Measurements from ENCODE around the gene ADAMTSL1. TPM values are rescaled to one million over a fixed set of nuclear protein-coding genes. Genes with fewer than 3 reads are reported as not detected.

ADAMTSL1 gene
- total and polyA plus RNA-seq, 4 donors, result 0.31 to 3.4 (median 1.9) TPM

DNA sequence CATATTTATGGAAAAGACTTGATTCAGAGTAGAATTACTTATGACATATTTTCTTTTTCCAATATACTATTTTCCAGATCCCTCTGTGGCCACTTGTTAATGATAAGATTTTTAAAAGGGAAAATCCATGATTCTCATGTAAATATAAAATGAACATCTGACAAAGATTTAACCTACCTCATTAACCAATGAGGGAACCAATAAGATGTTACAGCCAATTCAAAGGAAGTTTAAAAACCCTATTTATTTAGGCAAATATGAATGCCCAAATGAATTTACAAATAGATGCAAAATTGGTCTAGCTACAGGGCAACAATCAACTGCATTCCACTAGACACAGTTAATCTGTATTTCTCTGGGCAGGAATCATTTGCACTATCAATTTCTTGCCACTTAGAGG is 226.8 kb downstream of the ADAMTSL1 start:
- no peaks in the 10 kb centered on the region for H3K9me3 ChIP-seq (ENCODE audit: control insufficient read depth in 4 of 4, low read length in 3 of 4)
- no peak overlapping the region for H3K27ac ChIP-seq (ENCODE audit: low read depth in 1 of 2, low read length in 2 of 2)
- no peaks in the 10 kb centered on the region for H3K36me3 ChIP-seq (ENCODE audit: control insufficient read depth in 4 of 4, insufficient read depth in 3 of 4, low read depth in 1 of 4, low read length in 3 of 4)
- no peaks in the 10 kb centered on the region for H3K27me3 ChIP-seq (ENCODE audit: control insufficient read depth in 4 of 4, insufficient read depth in 4 of 4, low read length in 3 of 4)
- no peak for DNase-seq (ENCODE audit: low spot score)
- H3K9ac ChIP-seq (ENCODE audit: low read depth in 1 of 2, low read length in 2 of 2), result no peak overlapping the region
- H3K4me1 ChIP-seq (ENCODE audit: control insufficient read depth in 4 of 4, insufficient read depth in 4 of 4, low read length in 3 of 4), result peaks cover 0 to 5% (median 0%) of the 10 kb centered on the region in 4 donors
- H3K4me3 ChIP-seq (ENCODE audit: low read depth in 1 of 3, low read length in 3 of 3), result no peak overlapping the region
- no peak for TF ChIP-seq HNF4G (IDR thresholded peaks at IDR 0.05)
- TF ChIP-seq HNF4A (conservative IDR thresholded peaks at IDR 0.05), result no peak
- TF ChIP-seq NR2F2 (IDR thresholded peaks at IDR 0.05), result no peak
- no peak for TF ChIP-seq FOXA2 (IDR thresholded peaks at IDR 0.05)
- TF ChIP-seq YY1 (IDR thresholded peaks at IDR 0.05), result no peak
- TF ChIP-seq, protein P1, sequence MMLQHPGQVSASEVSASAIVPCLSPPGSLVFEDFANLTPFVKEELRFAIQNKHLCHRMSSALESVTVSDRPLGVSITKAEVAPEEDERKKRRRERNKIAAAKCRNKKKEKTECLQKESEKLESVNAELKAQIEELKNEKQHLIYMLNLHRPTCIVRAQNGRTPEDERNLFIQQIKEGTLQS (IDR thresholded peaks at IDR 0.05), result no peak
- no peak for TF ChIP-seq JUND (IDR thresholded peaks at IDR 0.05)
- TF ChIP-seq, protein P2, sequence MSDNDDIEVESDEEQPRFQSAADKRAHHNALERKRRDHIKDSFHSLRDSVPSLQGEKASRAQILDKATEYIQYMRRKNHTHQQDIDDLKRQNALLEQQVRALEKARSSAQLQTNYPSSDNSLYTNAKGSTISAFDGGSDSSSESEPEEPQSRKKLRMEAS (IDR thresholded peaks at IDR 0.05), result no peak
- no peak for TF ChIP-seq SP1 (IDR thresholded peaks at IDR 0.05)
- TF ChIP-seq GABPA (IDR thresholded peaks at IDR 0.05 in 1 of 2, conservative IDR thresholded peaks at IDR 0.05 in 1 of 2), result no peak
- TF ChIP-seq, protein P3, sequence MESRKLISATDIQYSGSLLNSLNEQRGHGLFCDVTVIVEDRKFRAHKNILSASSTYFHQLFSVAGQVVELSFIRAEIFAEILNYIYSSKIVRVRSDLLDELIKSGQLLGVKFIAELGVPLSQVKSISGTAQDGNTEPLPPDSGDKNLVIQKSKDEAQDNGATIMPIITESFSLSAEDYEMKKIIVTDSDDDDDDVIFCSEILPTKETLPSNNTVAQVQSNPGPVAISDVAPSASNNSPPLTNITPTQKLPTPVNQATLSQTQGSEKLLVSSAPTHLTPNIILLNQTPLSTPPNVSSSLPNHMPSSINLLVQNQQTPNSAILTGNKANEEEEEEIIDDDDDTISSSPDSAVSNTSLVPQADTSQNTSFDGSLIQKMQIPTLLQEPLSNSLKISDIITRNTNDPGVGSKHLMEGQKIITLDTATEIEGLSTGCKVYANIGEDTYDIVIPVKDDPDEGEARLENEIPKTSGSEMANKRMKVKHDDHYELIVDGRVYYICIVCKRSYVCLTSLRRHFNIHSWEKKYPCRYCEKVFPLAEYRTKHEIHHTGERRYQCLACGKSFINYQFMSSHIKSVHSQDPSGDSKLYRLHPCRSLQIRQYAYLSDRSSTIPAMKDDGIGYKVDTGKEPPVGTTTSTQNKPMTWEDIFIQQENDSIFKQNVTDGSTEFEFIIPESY (IDR thresholded peaks at IDR 0.05), result no peak

DNA sequence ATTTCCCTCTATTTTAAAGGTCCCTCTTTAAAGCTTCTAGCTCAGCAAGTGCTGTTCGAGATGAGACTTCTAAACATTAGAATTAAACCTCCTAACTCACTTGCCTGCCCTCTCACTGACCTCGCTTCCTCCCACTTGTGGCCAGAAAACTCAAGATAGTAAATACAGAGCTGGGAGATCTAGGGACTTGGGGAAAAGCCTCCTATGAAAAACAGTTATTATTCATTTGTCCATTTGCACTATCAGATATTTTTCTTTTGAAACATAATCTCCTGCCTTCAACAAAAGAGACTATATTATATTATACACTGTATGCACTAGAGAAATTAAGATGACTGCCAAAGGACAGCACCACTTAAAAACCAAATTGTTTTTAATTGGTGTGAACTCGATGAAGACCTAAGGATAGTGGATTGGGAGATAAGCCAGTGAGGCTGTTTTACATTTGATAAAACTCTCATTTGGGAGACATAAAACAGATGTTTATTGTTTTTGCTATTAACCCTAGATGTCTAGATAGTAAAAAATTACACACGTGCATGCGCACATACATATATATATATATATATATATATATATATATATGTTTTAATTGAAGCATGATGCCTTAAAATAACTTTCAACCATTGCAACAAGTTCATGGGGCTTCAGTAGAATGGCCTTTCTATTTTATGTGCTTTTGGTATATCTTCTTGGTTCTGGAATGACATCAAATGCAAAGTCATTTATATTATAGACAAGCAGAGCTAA is 229.4 kb downstream of the ADAMTSL1 start:
- Histone ChIP-seq H3K9ac (ENCODE audit: low read depth in 1 of 2, low read length in 2 of 2) (no peak overlapping the region), H3K4me1 (ENCODE audit: control insufficient read depth in 4 of 4, insufficient read depth in 4 of 4, low read length in 3 of 4) (peaks cover 0 to 6% (median 2%) of the 10 kb centered on the region in 4 donors), H3K27ac (ENCODE audit: low read depth in 1 of 2, low read length in 2 of 2) (no peak overlapping the region), H3K9me3 (ENCODE audit: control insufficient read depth in 4 of 4, low read length in 3 of 4) (no peaks in the 10 kb centered on the region), H3K36me3 (ENCODE audit: control insufficient read depth in 4 of 4, insufficient read depth in 3 of 4, low read depth in 1 of 4, low read length in 3 of 4) (no peaks in the 10 kb centered on the region), H3K4me3 (ENCODE audit: low read depth in 1 of 3, low read length in 3 of 3) (no peak overlapping the region), H3K27me3 (ENCODE audit: control insufficient read depth in 4 of 4, insufficient read depth in 4 of 4, low read length in 3 of 4) (no peaks in the 10 kb centered on the region)
- no peak for DNase-seq (ENCODE audit: low spot score)
- TF ChIP-seq SP1 (IDR thresholded peaks at IDR 0.05), result no peak
- TF ChIP-seq, protein P1 (IDR thresholded peaks at IDR 0.05), result no peak
- TF ChIP-seq RXRA (IDR thresholded peaks at IDR 0.05), result no peak
- TF ChIP-seq, protein P4, sequence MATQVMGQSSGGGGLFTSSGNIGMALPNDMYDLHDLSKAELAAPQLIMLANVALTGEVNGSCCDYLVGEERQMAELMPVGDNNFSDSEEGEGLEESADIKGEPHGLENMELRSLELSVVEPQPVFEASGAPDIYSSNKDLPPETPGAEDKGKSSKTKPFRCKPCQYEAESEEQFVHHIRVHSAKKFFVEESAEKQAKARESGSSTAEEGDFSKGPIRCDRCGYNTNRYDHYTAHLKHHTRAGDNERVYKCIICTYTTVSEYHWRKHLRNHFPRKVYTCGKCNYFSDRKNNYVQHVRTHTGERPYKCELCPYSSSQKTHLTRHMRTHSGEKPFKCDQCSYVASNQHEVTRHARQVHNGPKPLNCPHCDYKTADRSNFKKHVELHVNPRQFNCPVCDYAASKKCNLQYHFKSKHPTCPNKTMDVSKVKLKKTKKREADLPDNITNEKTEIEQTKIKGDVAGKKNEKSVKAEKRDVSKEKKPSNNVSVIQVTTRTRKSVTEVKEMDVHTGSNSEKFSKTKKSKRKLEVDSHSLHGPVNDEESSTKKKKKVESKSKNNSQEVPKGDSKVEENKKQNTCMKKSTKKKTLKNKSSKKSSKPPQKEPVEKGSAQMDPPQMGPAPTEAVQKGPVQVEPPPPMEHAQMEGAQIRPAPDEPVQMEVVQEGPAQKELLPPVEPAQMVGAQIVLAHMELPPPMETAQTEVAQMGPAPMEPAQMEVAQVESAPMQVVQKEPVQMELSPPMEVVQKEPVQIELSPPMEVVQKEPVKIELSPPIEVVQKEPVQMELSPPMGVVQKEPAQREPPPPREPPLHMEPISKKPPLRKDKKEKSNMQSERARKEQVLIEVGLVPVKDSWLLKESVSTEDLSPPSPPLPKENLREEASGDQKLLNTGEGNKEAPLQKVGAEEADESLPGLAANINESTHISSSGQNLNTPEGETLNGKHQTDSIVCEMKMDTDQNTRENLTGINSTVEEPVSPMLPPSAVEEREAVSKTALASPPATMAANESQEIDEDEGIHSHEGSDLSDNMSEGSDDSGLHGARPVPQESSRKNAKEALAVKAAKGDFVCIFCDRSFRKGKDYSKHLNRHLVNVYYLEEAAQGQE (IDR thresholded peaks at IDR 0.05), result no peak
- no peak for TF ChIP-seq EGR1 (IDR thresholded peaks at IDR 0.05; ENCODE audit: low read depth in 2 of 2)
- TF ChIP-seq YY1 (IDR thresholded peaks at IDR 0.05), result no peak
- TF ChIP-seq, protein P3 (IDR thresholded peaks at IDR 0.05), result no peak
- TF ChIP-seq GABPA (IDR thresholded peaks at IDR 0.05 in 1 of 2, conservative IDR thresholded peaks at IDR 0.05 in 1 of 2), result no peak
- TF ChIP-seq NR2F2 (IDR thresholded peaks at IDR 0.05), result no peak
- TF ChIP-seq, protein P5, sequence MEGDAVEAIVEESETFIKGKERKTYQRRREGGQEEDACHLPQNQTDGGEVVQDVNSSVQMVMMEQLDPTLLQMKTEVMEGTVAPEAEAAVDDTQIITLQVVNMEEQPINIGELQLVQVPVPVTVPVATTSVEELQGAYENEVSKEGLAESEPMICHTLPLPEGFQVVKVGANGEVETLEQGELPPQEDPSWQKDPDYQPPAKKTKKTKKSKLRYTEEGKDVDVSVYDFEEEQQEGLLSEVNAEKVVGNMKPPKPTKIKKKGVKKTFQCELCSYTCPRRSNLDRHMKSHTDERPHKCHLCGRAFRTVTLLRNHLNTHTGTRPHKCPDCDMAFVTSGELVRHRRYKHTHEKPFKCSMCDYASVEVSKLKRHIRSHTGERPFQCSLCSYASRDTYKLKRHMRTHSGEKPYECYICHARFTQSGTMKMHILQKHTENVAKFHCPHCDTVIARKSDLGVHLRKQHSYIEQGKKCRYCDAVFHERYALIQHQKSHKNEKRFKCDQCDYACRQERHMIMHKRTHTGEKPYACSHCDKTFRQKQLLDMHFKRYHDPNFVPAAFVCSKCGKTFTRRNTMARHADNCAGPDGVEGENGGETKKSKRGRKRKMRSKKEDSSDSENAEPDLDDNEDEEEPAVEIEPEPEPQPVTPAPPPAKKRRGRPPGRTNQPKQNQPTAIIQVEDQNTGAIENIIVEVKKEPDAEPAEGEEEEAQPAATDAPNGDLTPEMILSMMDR (IDR thresholded peaks at IDR 0.05; ENCODE audit: low read depth, low read length, missing input control), result no peak
- no peak for TF ChIP-seq RAD21 (IDR thresholded peaks at IDR 0.05)
- TF ChIP-seq, protein P2 (IDR thresholded peaks at IDR 0.05), result no peak
- TF ChIP-seq HNF4A (conservative IDR thresholded peaks at IDR 0.05), result no peak
- no peak for TF ChIP-seq HNF4G (IDR thresholded peaks at IDR 0.05)
- no peak for TF ChIP-seq JUND (IDR thresholded peaks at IDR 0.05)
- no peak for TF ChIP-seq FOXA2 (IDR thresholded peaks at IDR 0.05)
- TF ChIP-seq FOXA1 (IDR thresholded peaks at IDR 0.05), result no peak
- TF ChIP-seq TAF1 (conservative IDR thresholded peaks at IDR 0.05), result no peak
- WGBS, result 88% methylated on average over 5 of the region's 5 CpGs
